Vagina (tissue), 2 donors: ENCODE data around the gene CASKIN1.

Source experiments
- POLR2A ChIP-seq, 2 donors: fragments of 450-650 bp; IDR thresholded peaks; one replicate each; pipeline ENCODE4 v1.6.1; 2017; ENCODE audit warnings: antibody characterized with exemption in 2 of 2, mild to moderate bottlenecking in 2 of 2, moderate library complexity in 2 of 2
- TF ChIP-seq, protein P1 (sequence below), 3 experiments: fragments of 450-650 bp in 2 of 3; fragments of 200-600 bp in 1 of 3; sonication (generic) in 1 of 3; IDR thresholded peaks; one replicate each; pipeline ENCODE4 v1.5.1; 2017 to 2019; ENCODE audit warnings: antibody characterized with exemption in 3 of 3, mild to moderate bottlenecking in 2 of 3, moderate library complexity in 2 of 3

DNA sequence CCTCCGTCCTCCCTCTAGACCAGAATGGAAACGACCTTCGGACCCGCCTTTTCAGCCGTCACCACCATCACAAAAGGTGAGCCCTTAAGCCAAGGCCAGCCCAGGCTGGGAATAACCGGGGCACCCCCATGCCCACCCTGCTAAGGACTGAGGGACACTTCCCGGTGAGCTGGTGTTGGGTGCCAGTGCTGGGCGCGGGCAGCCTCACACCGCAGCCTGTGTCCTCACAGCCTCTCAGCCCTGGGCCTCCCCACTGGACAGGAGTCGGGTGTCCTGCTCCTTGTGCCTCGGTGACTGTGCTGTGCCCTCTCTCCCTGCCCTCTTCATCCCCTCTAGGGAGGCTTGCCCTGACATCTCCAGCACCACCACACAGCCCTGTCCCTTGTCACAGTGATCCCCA is 30.5 kb downstream of the CASKIN1 start:
- TF ChIP-seq, protein P1, sequence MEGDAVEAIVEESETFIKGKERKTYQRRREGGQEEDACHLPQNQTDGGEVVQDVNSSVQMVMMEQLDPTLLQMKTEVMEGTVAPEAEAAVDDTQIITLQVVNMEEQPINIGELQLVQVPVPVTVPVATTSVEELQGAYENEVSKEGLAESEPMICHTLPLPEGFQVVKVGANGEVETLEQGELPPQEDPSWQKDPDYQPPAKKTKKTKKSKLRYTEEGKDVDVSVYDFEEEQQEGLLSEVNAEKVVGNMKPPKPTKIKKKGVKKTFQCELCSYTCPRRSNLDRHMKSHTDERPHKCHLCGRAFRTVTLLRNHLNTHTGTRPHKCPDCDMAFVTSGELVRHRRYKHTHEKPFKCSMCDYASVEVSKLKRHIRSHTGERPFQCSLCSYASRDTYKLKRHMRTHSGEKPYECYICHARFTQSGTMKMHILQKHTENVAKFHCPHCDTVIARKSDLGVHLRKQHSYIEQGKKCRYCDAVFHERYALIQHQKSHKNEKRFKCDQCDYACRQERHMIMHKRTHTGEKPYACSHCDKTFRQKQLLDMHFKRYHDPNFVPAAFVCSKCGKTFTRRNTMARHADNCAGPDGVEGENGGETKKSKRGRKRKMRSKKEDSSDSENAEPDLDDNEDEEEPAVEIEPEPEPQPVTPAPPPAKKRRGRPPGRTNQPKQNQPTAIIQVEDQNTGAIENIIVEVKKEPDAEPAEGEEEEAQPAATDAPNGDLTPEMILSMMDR (IDR thresholded peaks at IDR 0.05): no peak
- no peak for TF ChIP-seq POLR2A (IDR thresholded peaks at IDR 0.05)
